SU-DHL-6 (cell line): Measurements from ENCODE around the gene NAIF1.
"Not testable (repeated sequence)": the region's sequence is repeated elsewhere in the genome, so short reads cannot be mapped to it uniquely, and the experiment has no call there.

Source experiments
- H2AFZ ChIP-seq: fragments of 200-600 bp; sonication (generic); 2 replicates; pipeline ENCODE4 v1.6.1; 2014; ENCODE audit warnings: low read depth, mild to moderate bottlenecking, moderate library complexity, mixed read lengths, antibody characterized with exemption, low read length; ENCODE audit not compliant: severe bottlenecking
- H3F3A ChIP-seq: fragments of 200-600 bp; shearing (Covaris generic); 2 replicates; pipeline ENCODE4 v1.6.0; 2016; ENCODE audit warnings: antibody characterized with exemption, mild to moderate bottlenecking; ENCODE audit not compliant: insufficient read depth
- H3K27ac ChIP-seq: fragments of 200-600 bp; sonication (generic); 2 replicates; pipeline ENCODE4 v1.5.1; 2016; ENCODE audit warnings: low read depth, mild to moderate bottlenecking, low read length, moderate library complexity, mixed read lengths
- H3K27me3 ChIP-seq: fragments of 200-600 bp; sonication (generic), shearing (Covaris generic); 2 replicates; pipeline ENCODE4 v1.6.0; 2014; ENCODE audit warnings: mild to moderate bottlenecking, low read length
- H3K36me3 ChIP-seq: fragments of 200-600 bp; sonication (generic); 2 replicates; pipeline ENCODE4 v1.6.1; 2014; ENCODE audit warnings: mild to moderate bottlenecking, low read length, mixed read lengths
- H3K4me2 ChIP-seq: fragments of 300-600, 200-600 bp; shearing (Covaris generic), sonication (generic); 2 replicates; pipeline ENCODE4 v1.6.0; 2014; ENCODE audit warnings: low read length, low read depth, mild to moderate bottlenecking; ENCODE audit not compliant: poor library complexity, severe bottlenecking
- H3K4me3 ChIP-seq: fragments of 200-600 bp; sonication (generic); 2 replicates; pipeline ENCODE4 v1.5.1; 2014; ENCODE audit warnings: antibody characterized with exemption, low read length, mild to moderate bottlenecking, mixed read lengths; ENCODE audit not compliant: insufficient read depth, poor library complexity, severe bottlenecking
- H3K79me2 ChIP-seq: fragments of 200-600 bp; sonication (generic); 2 replicates; pipeline ENCODE4 v1.6.1; 2014; ENCODE audit warnings: mild to moderate bottlenecking, low read length, moderate library complexity; ENCODE audit not compliant: insufficient read depth
- H3K9ac ChIP-seq: fragments of 200-600 bp; sonication (generic); 2 replicates; pipeline ENCODE4 v1.7.0; 2014; ENCODE audit warnings: mild to moderate bottlenecking, low read length
- H3K9me2 ChIP-seq: fragments of 200-600 bp; sonication (generic); replicated peaks from 2 replicates; pipeline ENCODE4 v1.6.1; 2014; ENCODE audit warnings: low read length; ENCODE audit not compliant: insufficient read depth
- H3K9me3 ChIP-seq: fragments of 200-600 bp; sonication (generic); 2 replicates; pipeline ENCODE4 v1.6.1; 2014; ENCODE audit warnings: low read length, mixed read lengths; ENCODE audit not compliant: insufficient read depth
- H4K20me1 ChIP-seq: fragments of 200-600 bp; sonication (generic); 2 replicates; pipeline ENCODE4 v1.6.1; 2014; ENCODE audit warnings: low read depth, mild to moderate bottlenecking, antibody characterized with exemption, low read length, moderate library complexity, mixed read lengths
- EZH2phosphoT487 ChIP-seq: fragments of 200-600 bp; sonication (generic), shearing (Covaris generic); conservative IDR thresholded peaks from 2 replicates; pipeline ENCODE4 v1.6.1; 2018; ENCODE audit warnings: mild to moderate bottlenecking, antibody characterized with exemption, low read length, moderate library complexity, mixed read lengths
- TF ChIP-seq, protein P1 (sequence below): fragments of 200-600 bp; sonication (generic); IDR thresholded peaks from one replicate; pipeline ENCODE4 v1.5.1; 2017; ENCODE audit warnings: antibody characterized with exemption, mild to moderate bottlenecking, low read length, moderate library complexity; ENCODE audit not compliant: insufficient read depth, poor library complexity, severe bottlenecking

NAIF1 gene

DNA sequence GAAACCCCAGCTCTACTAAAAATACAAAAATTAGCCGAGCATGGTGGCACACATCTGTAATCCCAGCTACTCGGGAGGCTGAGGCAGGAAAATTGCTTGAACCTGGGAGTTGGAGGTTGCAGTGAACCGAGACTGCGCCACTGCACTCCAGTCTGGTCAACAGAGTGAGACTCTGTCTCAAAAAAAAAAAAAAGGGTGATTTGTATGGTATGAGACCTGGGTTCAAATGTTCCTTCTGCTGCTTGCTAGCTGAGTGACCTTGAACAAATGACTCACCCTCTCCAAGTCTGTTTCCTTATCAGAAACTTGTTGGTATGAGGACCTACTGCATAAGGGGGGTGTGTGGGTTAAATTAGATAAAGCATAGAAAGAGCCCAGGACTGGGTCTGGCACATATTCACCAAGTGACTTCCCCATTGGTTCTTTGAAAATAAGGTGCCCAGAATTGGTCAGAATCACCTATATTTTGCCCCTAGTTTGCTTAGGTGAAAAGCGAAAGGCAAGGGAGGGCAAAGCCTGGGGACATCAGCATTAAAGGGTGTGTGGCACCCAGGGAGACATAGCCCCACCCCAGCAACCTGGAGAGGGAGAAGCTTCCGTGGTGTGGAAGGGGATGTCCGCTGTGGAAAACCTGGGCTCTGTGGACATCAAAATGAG lies 10.9 kb upstream of the NAIF1 start:
- peaks cover 20% of the 10 kb centered on the region for H3F3A ChIP-seq

DNA sequence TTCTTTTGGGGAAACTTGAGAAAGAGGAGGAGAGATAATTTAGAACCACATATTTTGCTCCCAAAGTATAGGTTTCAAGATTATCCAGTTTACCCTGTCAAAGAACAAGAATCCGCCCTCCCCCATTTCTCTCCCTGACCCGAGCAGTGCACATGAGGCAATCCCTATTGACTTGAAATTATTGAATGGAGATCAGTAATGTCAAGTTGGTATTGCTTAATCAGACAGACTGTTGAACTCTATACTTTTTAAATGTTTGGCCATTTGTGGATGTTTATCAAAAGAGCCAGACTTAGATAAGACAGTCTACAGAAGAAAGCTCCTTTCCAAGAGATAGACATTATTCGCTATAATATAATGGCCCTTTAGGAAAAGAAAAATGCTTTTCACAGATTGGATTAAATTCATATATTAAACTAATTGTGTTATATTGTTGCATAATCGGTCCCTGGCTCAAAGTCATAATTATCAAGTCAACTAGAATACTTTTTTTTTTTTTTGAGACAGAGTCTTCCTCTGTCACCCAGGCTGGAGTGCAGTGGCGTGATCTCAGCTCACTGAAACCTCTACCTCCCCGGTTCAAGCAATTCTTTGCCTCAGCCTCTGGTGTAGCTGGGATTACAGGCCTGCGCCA lies 6.2 kb upstream of the NAIF1 start:
- peaks cover 37% of the 10 kb centered on the region for H3F3A ChIP-seq
- no peak overlapping the region for H2AFZ ChIP-seq
- H3K4me2 ChIP-seq = peak overlapping the region; percentile 73
- no peaks in the 10 kb centered on the region for H3K27me3 ChIP-seq
- no peaks in the 10 kb centered on the region for H3K36me3 ChIP-seq
- peak overlapping the region; percentile 93 for H3K27ac ChIP-seq
- peaks cover 86% of the 10 kb centered on the region for H3K79me2 ChIP-seq
- H3K9me2 ChIP-seq = no peaks in the 10 kb centered on the region
- H3K4me3 ChIP-seq = peak overlapping the region; percentile 26
- no peak for TF ChIP-seq EZH2phosphoT487
- TF ChIP-seq, protein P1, sequence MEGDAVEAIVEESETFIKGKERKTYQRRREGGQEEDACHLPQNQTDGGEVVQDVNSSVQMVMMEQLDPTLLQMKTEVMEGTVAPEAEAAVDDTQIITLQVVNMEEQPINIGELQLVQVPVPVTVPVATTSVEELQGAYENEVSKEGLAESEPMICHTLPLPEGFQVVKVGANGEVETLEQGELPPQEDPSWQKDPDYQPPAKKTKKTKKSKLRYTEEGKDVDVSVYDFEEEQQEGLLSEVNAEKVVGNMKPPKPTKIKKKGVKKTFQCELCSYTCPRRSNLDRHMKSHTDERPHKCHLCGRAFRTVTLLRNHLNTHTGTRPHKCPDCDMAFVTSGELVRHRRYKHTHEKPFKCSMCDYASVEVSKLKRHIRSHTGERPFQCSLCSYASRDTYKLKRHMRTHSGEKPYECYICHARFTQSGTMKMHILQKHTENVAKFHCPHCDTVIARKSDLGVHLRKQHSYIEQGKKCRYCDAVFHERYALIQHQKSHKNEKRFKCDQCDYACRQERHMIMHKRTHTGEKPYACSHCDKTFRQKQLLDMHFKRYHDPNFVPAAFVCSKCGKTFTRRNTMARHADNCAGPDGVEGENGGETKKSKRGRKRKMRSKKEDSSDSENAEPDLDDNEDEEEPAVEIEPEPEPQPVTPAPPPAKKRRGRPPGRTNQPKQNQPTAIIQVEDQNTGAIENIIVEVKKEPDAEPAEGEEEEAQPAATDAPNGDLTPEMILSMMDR = no peak
- H3K9ac ChIP-seq = peak overlapping the region; percentile 44
- no peaks in the 10 kb centered on the region for H4K20me1 ChIP-seq
- H3K9me3 ChIP-seq = no peaks in the 10 kb centered on the region

More for the DNA sequence above, 10.9 kb upstream of the NAIF1 start:
- Histone ChIP-seq H3K9me3 (no peaks in the 10 kb centered on the region), H3K4me3 (no peak overlapping the region), H3K9ac (no peak overlapping the region), H4K20me1 (no peaks in the 10 kb centered on the region), H3K27ac (no peak overlapping the region), H3K36me3 (no peaks in the 10 kb centered on the region), H3K4me2 (no peak overlapping the region), H3K9me2 (no peaks in the 10 kb centered on the region), H3K79me2 (peaks cover 87% of the 10 kb centered on the region), H2AFZ (no peak overlapping the region), H3K27me3 (no peaks in the 10 kb centered on the region)
- TF ChIP-seq EZH2phosphoT487 = no peak
- TF ChIP-seq, protein P1 = no peak

DNA sequence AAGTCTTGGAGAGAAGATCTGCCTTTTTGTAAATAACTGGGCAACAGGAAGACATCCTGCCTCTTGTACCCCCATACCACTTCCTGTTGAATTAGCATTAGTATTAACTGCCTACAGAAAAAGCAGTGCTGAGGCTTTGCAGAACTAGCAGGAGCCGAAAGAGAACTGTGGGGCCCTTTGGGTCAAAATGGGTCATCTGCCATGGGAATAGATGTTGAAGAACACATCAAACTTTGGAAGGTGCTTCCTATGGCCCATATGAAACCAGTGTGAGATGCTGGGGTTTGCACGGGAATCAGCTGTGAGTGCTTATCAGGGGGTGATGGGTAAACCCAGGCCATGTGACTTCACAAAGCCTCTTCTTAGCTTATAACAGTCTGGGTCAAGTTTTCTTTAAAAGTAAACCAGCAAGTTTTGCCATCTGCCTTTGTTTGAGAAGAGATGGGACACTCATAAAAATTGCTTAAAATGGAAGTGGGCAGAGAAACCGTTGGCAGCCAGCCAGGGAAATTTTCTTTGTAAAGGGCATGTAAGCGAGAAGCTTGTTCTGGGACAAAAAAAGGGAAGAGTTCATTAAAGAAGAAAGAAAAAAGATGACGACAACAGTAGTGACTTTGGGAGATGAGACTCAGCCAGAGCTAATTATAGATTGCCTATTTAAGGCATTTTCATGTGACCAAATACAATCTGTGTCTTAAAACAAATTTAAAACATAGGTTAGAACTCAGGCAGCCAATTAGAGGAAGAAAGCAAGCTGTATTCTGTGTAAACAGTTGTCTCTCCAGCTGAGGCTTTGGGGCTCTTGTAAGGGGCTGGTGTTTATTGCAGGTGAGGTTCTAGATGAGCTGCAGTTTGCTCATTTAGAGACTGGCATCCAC lies 5.3 kb upstream of the NAIF1 start:
- H4K20me1 ChIP-seq = no peaks in the 10 kb centered on the region
- H3F3A ChIP-seq = peaks cover 37% of the 10 kb centered on the region
- H3K9ac ChIP-seq = peak overlapping the region; percentile 44
- H3K27me3 ChIP-seq = no peaks in the 10 kb centered on the region
- H3K9me2 ChIP-seq = no peaks in the 10 kb centered on the region
- H3K4me3 ChIP-seq = peak overlapping the region; percentile 26
- H3K4me2 ChIP-seq = peak overlapping the region; percentile 73
- no peak for TF ChIP-seq EZH2phosphoT487
- TF ChIP-seq, protein P1 = no peak
- H3K27ac ChIP-seq = peak overlapping the region; percentile 93
- H3K79me2 ChIP-seq = peaks cover 78% of the 10 kb centered on the region
- no peaks in the 10 kb centered on the region for H3K9me3 ChIP-seq
- H3K36me3 ChIP-seq = no peaks in the 10 kb centered on the region
- H2AFZ ChIP-seq = no peak overlapping the region

DNA sequence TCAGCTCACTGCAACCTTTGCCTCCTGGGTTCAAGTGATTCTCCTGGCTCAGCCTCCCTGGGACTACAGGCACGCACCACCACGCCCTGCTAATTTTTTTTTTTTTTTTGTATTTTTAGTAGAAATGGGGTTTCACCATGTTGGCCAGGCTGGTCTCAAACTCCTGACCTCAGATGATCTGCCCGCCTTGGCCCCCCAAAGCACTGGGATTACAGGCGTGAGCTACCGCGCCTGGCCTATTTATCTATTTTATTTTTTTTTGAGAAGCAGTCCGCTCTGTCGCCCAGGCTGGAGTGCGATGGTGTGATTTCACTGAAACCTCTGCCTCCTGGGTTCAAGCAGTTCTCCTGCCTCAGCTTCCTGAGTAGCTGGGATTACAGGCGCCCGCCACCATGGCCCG lies 4.4 kb upstream of the NAIF1 start:
- peak overlapping the region; percentile 93 for H3K27ac ChIP-seq
- peaks cover 37% of the 10 kb centered on the region for H3F3A ChIP-seq

More for the DNA sequence above, 4.4 kb upstream of the NAIF1 start:
- Histone ChIP-seq H3K9ac (peak overlapping the region; percentile 44), H3K79me2 (peaks cover 73% of the 10 kb centered on the region), H3K4me3 (peak overlapping the region; percentile 26), H3K4me2 (peak overlapping the region; percentile 73)
- not testable (repeated sequence) for H2AFZ ChIP-seq, H4K20me1 ChIP-seq, H3K36me3 ChIP-seq, H3K9me3 ChIP-seq, H3K9me2 ChIP-seq, H3K27me3 ChIP-seq
